Panc1 (cell line): ENCODE data around the gene OLFML2B. TPM values are rescaled to one million over a fixed set of nuclear protein-coding genes. Genes with fewer than 3 reads are reported as not detected.

ENCODE experiments used
- ATAC-seq: fragments of 200-7000 bp; cut with Tn5 transposase; 2 replicates; pipeline ENCODE4 v1.9.1; 2020; ENCODE audit warnings: mild to moderate bottlenecking, moderate library complexity
- BruUV-seq: library from RNA; stranded (reverse); fragments of 400-500 nt; replicated peaks from 2 replicates; lab custom pipeline; 2021; lab: Mats Ljungman, UMichigan
- CTCF ChIA-PET: fragments of 300-600 bp; sonication (Branson Sonifier 250); formaldehyde crosslinking; loops from one replicate; lab custom pipeline; 2022; ENCODE audit warnings: antibody characterized with exemption; lab: Charles Lee
- POLR2A ChIA-PET: fragments of 300-600 bp; sonication (Branson Sonifier 250); formaldehyde crosslinking; loops from one replicate; lab custom pipeline; 2022; ENCODE audit warnings: antibody characterized with exemption; lab: Charles Lee
- DNase-seq: peaks from one replicate; pipeline ENCODE4 v3.0.0-alpha.2; 2010; ENCODE audit warnings: low read depth, low spot score
- H3K27ac ChIP-seq: 2 replicates; pipeline ENCODE4 v1.5.1; 2011; ENCODE audit warnings: mild to moderate bottlenecking, low read length, inconsistent platforms
- H3K27me3 ChIP-seq: fragments of 200-500 bp; sonication (Bioruptor generic); 2 replicates; pipeline ENCODE4 v1.6.0; 2014; ENCODE audit warnings: low read length, inconsistent platforms; ENCODE audit not compliant: control insufficient read depth, insufficient read depth
- H3K36me3 ChIP-seq: fragments of 200-500 bp; sonication (Bioruptor generic); 2 replicates; pipeline ENCODE4 v1.5.1; 2014; ENCODE audit warnings: inconsistent platforms, mild to moderate bottlenecking, low read length, moderate library complexity; ENCODE audit not compliant: control insufficient read depth, insufficient read depth
- H3K4me1 ChIP-seq: 2 replicates; pipeline ENCODE4 v1.5.1; 2011; ENCODE audit warnings: inconsistent platforms, mild to moderate bottlenecking, low read length, moderate library complexity; ENCODE audit not compliant: control insufficient read depth, insufficient read depth
- H3K4me3 ChIP-seq, 2 experiments: 2 replicates each; pipeline ENCODE4 v1.5.1; 2011 to 2012; ENCODE audit warnings: low read depth in 2 of 2, low read length in 2 of 2, mild to moderate bottlenecking in 2 of 2, inconsistent platforms in 1 of 2, moderate library complexity in 1 of 2
- H3K9me3 ChIP-seq: fragments of 200-500 bp; sonication (Bioruptor generic); 2 replicates; pipeline ENCODE4 v1.5.1; 2014; ENCODE audit warnings: low read depth, mild to moderate bottlenecking, inconsistent platforms, low read length, moderate library complexity; ENCODE audit not compliant: control insufficient read depth, insufficient read depth
- CTCF ChIP-seq: fragments of 450-650 bp; IDR thresholded peaks from 2 replicates; pipeline ENCODE4 v1.5.1; 2017; ENCODE audit warnings: mild to moderate bottlenecking
- POLR2AphosphoS5 ChIP-seq: IDR thresholded peaks from 2 replicates; pipeline ENCODE4 v1.6.1; 2012; ENCODE audit warnings: mild to moderate bottlenecking, low read depth, low read length, moderate library complexity
- REST ChIP-seq, 2 experiments: IDR thresholded peaks; 2 replicates each; pipeline ENCODE4 v1.6.1; 2011 to 2012; ENCODE audit warnings: low read depth in 2 of 2, control low read depth in 1 of 2, low read length in 1 of 2, mild to moderate bottlenecking in 1 of 2, moderate library complexity in 1 of 2; ENCODE audit not compliant: insufficient read depth in 1 of 2
- SIN3A ChIP-seq: IDR thresholded peaks from 2 replicates; pipeline ENCODE4 v1.6.1; 2012; ENCODE audit warnings: low read depth, mild to moderate bottlenecking, low read length, moderate library complexity, borderline replicate concordance; ENCODE audit not compliant: insufficient read depth
- TCF7L2 ChIP-seq: IDR thresholded peaks from 2 replicates; pipeline ENCODE4 v1.6.1; 2011; ENCODE audit warnings: mild to moderate bottlenecking, low read depth, low read length, inconsistent platforms
- in situ Hi-C: cut with HindIII; loops from 2 replicates; pipeline ENCODE4 v1.10.0; 2016; ENCODE audit warnings: low sequenced_read_pairs, low pct_unique_long_range_greater_than_20kb
- intact Hi-C: fragments of 100-400 bp; cut with micrococcal nuclease; formaldehyde crosslinking; loops from one replicate; pipeline ENCODE4 v1.10.0; 2022; ENCODE audit not compliant: unreplicated experiment
- total RNA-seq: library from RNA; stranded (reverse); gene quantifications from one replicate; pipeline ENCODE4 v1.2.1, GENCODE V29; 2021; ENCODE audit not compliant: unreplicated experiment

Gene OLFML2B
- total RNA-seq, 1 experiment from 2014 or later = 1.5 TPM

- DNase-seq (no peak), ATAC-seq (no peak)
- intact Hi-C loops = no loop called here
- Histone ChIP-seq H3K9me3 (no peaks in the 10 kb centered on the region), H3K27me3 (no peaks in the 10 kb centered on the region; the same call in 1 of the 2 replicates), H3K4me3 (no peak overlapping the region), H3K27ac (no peak overlapping the region), H3K4me1 (no peaks in the 10 kb centered on the region), H3K36me3 (no peaks in the 10 kb centered on the region)
- TF ChIP-seq TCF7L2 = no peak
- in situ Hi-C loops = no loop called here
- POLR2A ChIA-PET = no interaction called here
- no TSS peak for BruUV-seq
- CTCF ChIA-PET = no interaction called here
Measured at GRCh38 chr1:162014202-162014601, 9.5 kb downstream of the OLFML2B start.

GRCh38 chr1:162013289-162013688 is 10.4 kb downstream of the OLFML2B start:
- ChIA-PET POLR2A (no interaction called here), CTCF (no interaction called here)
- Histone ChIP-seq H3K4me3 (no peak overlapping the region), H3K4me1 (no peaks in the 10 kb centered on the region), H3K9me3 (no peaks in the 10 kb centered on the region), H3K36me3 (no peaks in the 10 kb centered on the region), H3K27me3 (no peaks in the 10 kb centered on the region; the same call in 1 of the 2 replicates), H3K27ac (no peak overlapping the region)
- no peak for ATAC-seq
- no TSS peak for BruUV-seq
- DNase-seq = no peak
- intact Hi-C loops (no loop called here), in situ Hi-C loops (no loop called here)
- TF ChIP-seq CTCF (no peak), SIN3A (no peak), TCF7L2 (no peak), REST (IDR thresholded peaks at IDR 0.05; ENCODE audit: insufficient read depth in 1 of 2, low read depth in 2 of 2, low read length in 1 of 2) (no peak), POLR2AphosphoS5 (no peak)

GRCh38 chr1:162011337-162012012 is 12.2 kb downstream of the OLFML2B start:
- Histone ChIP-seq H3K27ac (no peak overlapping the region), H3K4me3 (no peak overlapping the region), H3K9me3 (no peaks in the 10 kb centered on the region), H3K36me3 (no peaks in the 10 kb centered on the region), H3K27me3 (no peaks in the 10 kb centered on the region; the same call in 1 of the 2 replicates), H3K4me1 (no peaks in the 10 kb centered on the region)
- POLR2A ChIA-PET = no interaction called here
- DNase-seq (no peak), ATAC-seq (no peak)
- TF ChIP-seq TCF7L2 = no peak
- TF ChIP-seq CTCF = no peak
- TF ChIP-seq POLR2AphosphoS5 = no peak
- no peak for TF ChIP-seq REST (IDR thresholded peaks at IDR 0.05; ENCODE audit: insufficient read depth in 1 of 2, low read depth in 2 of 2, low read length in 1 of 2)
- TF ChIP-seq SIN3A = no peak
- BruUV-seq = no TSS peak
- in situ Hi-C loops (no loop called here), intact Hi-C loops (no loop called here)
- CTCF ChIA-PET = no interaction called here
